ENCODE results near the gene TOP3B. TPM values are rescaled to one million over a fixed set of nuclear protein-coding genes. Genes with fewer than 3 reads are reported as not detected.

The TOP3B gene
- total RNA-seq, 4 donors from 2014 or later, result 24.3 to 68.1 (median 48.4) TPM

DNA sequence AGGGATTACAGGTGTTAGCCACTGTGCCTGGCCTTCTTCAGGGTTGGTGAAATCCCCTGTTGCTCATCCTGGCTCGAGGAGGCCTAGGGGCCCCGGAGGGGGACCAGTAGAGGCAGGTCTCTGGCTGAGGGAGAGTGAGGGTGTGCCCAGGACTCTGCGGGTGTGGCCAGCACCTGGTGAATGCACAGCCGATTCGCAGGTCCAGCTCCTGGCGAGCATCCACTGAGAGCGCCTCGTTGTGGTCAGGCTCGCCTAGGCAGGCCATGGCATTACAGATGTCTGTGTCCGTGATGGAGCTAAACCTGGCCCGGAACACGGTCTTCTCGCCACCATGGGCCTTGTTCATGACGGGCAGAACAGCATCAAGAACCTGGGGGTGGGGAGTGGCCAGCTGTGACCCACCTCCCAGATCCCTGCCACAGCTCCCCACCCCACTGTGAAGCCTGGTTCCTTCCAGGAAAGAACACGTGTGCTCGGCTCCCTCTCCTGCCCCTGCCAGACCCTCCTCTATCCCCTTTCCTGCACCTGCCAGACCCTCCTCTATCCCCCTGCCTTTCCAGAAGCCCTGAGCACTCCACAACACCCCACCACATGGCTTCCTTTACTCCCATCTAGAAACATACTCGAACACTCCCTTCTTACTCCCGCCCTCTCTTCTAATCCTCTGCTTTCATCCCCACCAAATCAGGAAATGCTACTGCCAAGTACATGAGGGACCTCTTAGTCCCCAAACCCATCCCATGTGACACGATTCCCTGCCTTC, 12.4 kb downstream of the TOP3B start:
- DNase-seq (ENCODE audit: low spot score in 2 of 2), result no peak
- no peak for TF ChIP-seq EP300 (IDR thresholded peaks at IDR 0.05)
- TF ChIP-seq, protein P1, sequence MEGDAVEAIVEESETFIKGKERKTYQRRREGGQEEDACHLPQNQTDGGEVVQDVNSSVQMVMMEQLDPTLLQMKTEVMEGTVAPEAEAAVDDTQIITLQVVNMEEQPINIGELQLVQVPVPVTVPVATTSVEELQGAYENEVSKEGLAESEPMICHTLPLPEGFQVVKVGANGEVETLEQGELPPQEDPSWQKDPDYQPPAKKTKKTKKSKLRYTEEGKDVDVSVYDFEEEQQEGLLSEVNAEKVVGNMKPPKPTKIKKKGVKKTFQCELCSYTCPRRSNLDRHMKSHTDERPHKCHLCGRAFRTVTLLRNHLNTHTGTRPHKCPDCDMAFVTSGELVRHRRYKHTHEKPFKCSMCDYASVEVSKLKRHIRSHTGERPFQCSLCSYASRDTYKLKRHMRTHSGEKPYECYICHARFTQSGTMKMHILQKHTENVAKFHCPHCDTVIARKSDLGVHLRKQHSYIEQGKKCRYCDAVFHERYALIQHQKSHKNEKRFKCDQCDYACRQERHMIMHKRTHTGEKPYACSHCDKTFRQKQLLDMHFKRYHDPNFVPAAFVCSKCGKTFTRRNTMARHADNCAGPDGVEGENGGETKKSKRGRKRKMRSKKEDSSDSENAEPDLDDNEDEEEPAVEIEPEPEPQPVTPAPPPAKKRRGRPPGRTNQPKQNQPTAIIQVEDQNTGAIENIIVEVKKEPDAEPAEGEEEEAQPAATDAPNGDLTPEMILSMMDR (IDR thresholded peaks at IDR 0.05), result no peak
- TF ChIP-seq POLR2A (IDR thresholded peaks at IDR 0.05), result no peak
- peaks cover 3 to 100% (median 32%) of the 10 kb centered on the region in 3 donors for H3K36me3 ChIP-seq

DNA sequence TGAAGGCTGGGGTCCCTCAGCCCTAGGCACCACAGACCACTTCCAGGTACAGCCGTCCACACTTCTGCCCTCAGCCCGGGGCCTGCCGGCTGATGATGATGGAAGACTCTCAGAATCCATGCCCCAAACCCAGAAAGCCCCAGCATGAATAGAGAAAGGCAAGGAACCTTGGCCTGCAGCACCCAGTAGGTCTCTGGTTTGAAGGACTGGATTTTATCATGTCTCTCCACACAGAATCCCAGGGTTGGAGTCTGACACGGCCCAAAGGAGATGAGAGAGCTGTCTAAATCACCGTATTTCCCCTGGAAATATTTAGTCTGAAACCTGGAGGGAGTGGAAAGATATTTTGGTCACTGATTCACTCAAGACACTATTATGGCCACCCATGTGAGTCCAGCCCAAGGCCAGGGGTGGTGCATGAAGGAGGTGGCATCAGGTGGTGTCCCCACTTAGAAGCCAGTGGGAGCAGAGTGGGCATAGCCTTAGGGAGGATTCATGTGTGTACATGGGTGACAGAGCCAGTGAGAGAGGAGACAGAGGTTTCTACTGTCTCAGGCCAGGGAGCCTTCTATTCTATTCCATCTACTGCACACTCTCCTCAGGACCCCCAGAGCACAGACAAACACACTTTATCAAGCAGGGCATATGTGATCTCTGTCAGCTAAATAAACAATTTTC, 14.0 kb downstream of the TOP3B start:
- 82 to 91% methylated on average over 5 of the region's 5 CpGs for WGBS, 2 donors
- H3K9me3 ChIP-seq, result no peaks in the 10 kb centered on the region
- no peak overlapping the region for H3K4me3 ChIP-seq
- no peak for DNase-seq (ENCODE audit: low spot score in 2 of 2)
- peak overlapping the region in 1 of 4 donors; percentile 25 for H3K27ac ChIP-seq
- peaks cover 10 to 100% (median 31%) of the 10 kb centered on the region in 3 donors for H3K36me3 ChIP-seq
- H3K27me3 ChIP-seq, result no peaks in the 10 kb centered on the region
- TF ChIP-seq, protein P1 (IDR thresholded peaks at IDR 0.05), result no peak
- TF ChIP-seq POLR2A (IDR thresholded peaks at IDR 0.05) (no peak), EP300 (IDR thresholded peaks at IDR 0.05) (no peak)
- H3K4me1 ChIP-seq, result no peaks in the 10 kb centered on the region

More for the DNA sequence above, 12.4 kb downstream of the TOP3B start:
- no peaks in the 10 kb centered on the region for H3K27me3 ChIP-seq
- no peaks in the 10 kb centered on the region for H3K9me3 ChIP-seq
- H3K27ac ChIP-seq, result no peak overlapping the region
- WGBS, 2 donors, result 88 to 89% methylated on average over 16 to 17 of the region's 19 CpGs
- H3K4me1 ChIP-seq, result no peaks in the 10 kb centered on the region
- H3K4me3 ChIP-seq, result no peak overlapping the region

DNA sequence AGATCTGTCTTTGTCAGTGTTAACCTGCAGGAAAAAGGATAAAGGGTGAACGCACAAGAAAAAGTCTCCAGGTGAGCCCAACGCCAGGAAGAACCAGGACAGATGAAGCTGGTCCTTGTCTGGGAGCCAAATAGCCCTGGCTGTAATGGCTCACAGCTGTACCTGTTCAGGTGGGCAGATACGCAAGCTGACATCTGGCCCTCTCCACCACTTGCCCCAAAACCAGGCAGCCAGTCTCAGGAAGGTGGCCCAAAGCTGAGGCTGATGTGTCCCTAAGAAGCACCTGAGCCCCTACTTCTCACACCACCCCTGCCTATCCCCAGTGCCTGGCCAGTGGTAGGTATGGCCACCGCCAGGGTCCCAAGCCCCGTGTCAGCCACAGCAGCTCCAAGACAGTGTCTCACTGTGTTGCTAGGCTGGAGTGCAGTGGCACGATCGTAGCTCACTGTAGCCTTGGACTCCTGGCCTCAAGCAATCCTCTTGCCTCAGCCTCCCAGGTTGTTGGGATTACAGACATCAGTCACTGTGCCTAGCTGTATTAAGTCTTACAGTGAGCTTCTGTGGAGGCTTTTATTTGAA, 14.8 kb downstream of the TOP3B start:
- DNase-seq (ENCODE audit: low spot score in 2 of 2), result no peak
- TF ChIP-seq POLR2A (IDR thresholded peaks at IDR 0.05) (no peak), EP300 (IDR thresholded peaks at IDR 0.05) (no peak)
- TF ChIP-seq, protein P1 (IDR thresholded peaks at IDR 0.05), result no peak
- Histone ChIP-seq H3K27ac (peak overlapping the region in 1 of 4 donors; percentile 25), H3K9me3 (no peaks in the 10 kb centered on the region), H3K4me1 (no peaks in the 10 kb centered on the region), H3K36me3 (peaks cover 10 to 100% (median 35%) of the 10 kb centered on the region in 3 donors), H3K27me3 (no peaks in the 10 kb centered on the region), H3K4me3 (no peak overlapping the region)
- 94 to 95% methylated on average over 7 of the region's 7 CpGs for WGBS, 2 donors

DNA sequence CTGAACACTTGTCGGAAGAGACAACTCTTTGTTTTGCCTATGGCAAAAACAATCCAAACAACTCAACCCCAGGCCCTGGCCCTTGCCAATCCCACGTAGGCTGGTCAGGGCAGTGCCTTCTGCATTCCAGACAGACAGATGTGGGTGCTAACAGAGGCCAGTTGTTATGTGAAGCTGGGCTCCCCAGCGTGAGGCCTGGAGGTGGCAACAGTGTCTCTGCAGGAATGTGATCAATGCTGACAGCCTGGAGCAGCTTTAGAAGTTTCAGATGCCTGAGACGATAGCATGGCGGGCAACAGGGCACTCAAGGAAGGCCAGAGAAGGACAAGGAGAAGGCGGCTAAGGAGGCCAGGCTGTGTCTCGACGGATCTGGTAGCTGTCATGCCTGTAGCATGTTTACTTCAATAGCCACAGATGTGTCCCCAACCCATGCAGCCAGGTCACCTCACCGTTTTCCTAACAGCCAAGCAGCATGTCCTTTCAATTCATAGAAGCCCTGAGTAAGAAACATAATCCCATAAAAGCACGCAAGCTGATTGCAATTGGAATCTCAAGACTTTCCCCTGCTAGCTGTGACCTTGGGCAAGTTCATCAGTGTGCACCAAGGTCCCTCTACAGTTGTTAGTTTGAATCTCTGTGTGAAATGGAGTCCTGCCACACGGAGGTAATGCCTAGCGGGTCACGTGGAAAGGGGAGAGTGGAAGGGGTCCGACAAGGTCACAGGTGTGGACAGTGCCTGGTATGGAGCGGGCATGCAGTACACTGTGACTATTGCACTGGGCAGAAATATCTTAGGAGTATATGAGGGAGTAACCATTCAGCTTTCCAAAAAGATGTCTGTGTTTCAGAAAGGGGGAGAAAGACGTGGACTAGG, 15.7 kb downstream of the TOP3B start:
- DNase-seq (ENCODE audit: low spot score in 2 of 2), result no peak
- WGBS, 2 donors, result 70 to 75% methylated on average over 16 of the region's 16 CpGs
- Histone ChIP-seq H3K27ac (peak overlapping the region in 2 of 4 donors; percentile 4 to 34), H3K9me3 (no peaks in the 10 kb centered on the region), H3K4me3 (no peak overlapping the region), H3K36me3 (peaks cover 10 to 100% (median 37%) of the 10 kb centered on the region in 3 donors), H3K4me1 (no peaks in the 10 kb centered on the region), H3K27me3 (no peaks in the 10 kb centered on the region)
- TF ChIP-seq, protein P1 (IDR thresholded peaks at IDR 0.05), result no peak
- TF ChIP-seq EP300 (IDR thresholded peaks at IDR 0.05) (no peak), POLR2A (IDR thresholded peaks at IDR 0.05) (no peak)

Measured in tibial nerve (tissue), 4 donors.